Kidney (tissue), 14 donors: ENCODE measurements around the gene GRB7. TPM values are rescaled to one million over a fixed set of nuclear protein-coding genes. Genes with fewer than 3 reads are reported as not detected.
A peak's percentile ranks its signal among the peaks of the same experiment; 100 is the strongest.
"Not testable (repeated sequence)": the region's sequence is repeated elsewhere in the genome, so short reads cannot be mapped to it uniquely, and the experiment has no call there.

Experiments
- DNase-seq, 5 donors: peaks; one replicate each; pipeline ENCODE4 v3.0.0-alpha.2; 2013 to 2020
- FAIRE-seq: peaks from 2 replicates; lab custom pipeline; 2012; peaks lifted over from hg19 to GRCh38; lab: Jason Lieb, UNC
- H3K27ac ChIP-seq, 2 donors: one replicate each; pipeline ENCODE4 v1.7.0; 2013; ENCODE audit warnings: low read depth in 2 of 2, low read length in 2 of 2, inconsistent platforms in 1 of 2
- H3K27me3 ChIP-seq: one replicate; pipeline ENCODE4 v1.7.1; 2013; ENCODE audit warnings: low read length, inconsistent platforms; ENCODE audit not compliant: control insufficient read depth, insufficient read depth
- H3K36me3 ChIP-seq, 3 donors: one replicate each; pipeline versions ENCODE4 v1.7.0 to v1.7.1; 2013; ENCODE audit warnings: low read length in 3 of 3, control low read depth in 1 of 3, inconsistent platforms in 1 of 3; ENCODE audit not compliant: insufficient read depth in 3 of 3, control insufficient read depth in 2 of 3
- H3K4me1 ChIP-seq, 3 donors: one replicate each; pipeline versions ENCODE4 v1.7.0 to v1.7.1; 2013; ENCODE audit warnings: low read length in 3 of 3, inconsistent platforms in 1 of 3, low read depth in 1 of 3; ENCODE audit not compliant: control insufficient read depth in 2 of 3, insufficient read depth in 2 of 3
- H3K4me3 ChIP-seq, 3 donors: one replicate each; pipeline versions ENCODE4 v1.7.0 to v1.8.1; 2013; ENCODE audit warnings: low read length in 3 of 3, control low read depth in 1 of 3, inconsistent platforms in 1 of 3
- H3K9ac ChIP-seq, 3 donors: one replicate each; pipeline versions ENCODE4 v1.7.0 to v1.7.1; 2013; ENCODE audit warnings: low read length in 3 of 3, control low read depth in 1 of 3, inconsistent platforms in 1 of 3
- H3K9me3 ChIP-seq, 3 donors: one replicate each; pipeline versions ENCODE4 v1.7.0 to v1.7.1; 2013; ENCODE audit warnings: low read length in 3 of 3, control low read depth in 1 of 3, inconsistent platforms in 1 of 3; ENCODE audit not compliant: control insufficient read depth in 2 of 3, insufficient read depth in 1 of 3
- CTCF ChIP-seq: IDR thresholded peaks from 3 replicates; pipeline ENCODE4 v1.5.1; 2012; ENCODE audit warnings: mild to moderate bottlenecking, moderate library complexity, borderline replicate concordance; ENCODE audit not compliant: insufficient read depth; ENCODE audit errors: extremely low read depth
- intact Hi-C: fragments of 100-400 bp; cut with DNase I; formaldehyde crosslinking; loops from one replicate; pipeline ENCODE4 v1.11.1; 2022
- polyA plus RNA-seq: library from polyadenylated mRNA; stranded (reverse); fragments of 350-450 nt; fragmentation: Illumina TruSeq; extraction: RNeasy Lipid Tissue Mini Kit (QIAGEN cat#74804); gene quantifications from one replicate; pipeline ENCODE4 v1.2.3, GENCODE V29; 2014; ENCODE audit warnings: low read depth, low replicate concordance; ENCODE audit not compliant: insufficient read depth
- total RNA-seq: library from RNA; stranded (reverse); fragmentation: NEBNext Ultra II Directional; extraction: Animal tissue kit (Norgen Biotek cat#: 25700); gene quantifications from one replicate; pipeline ENCODE4 v1.2.1, GENCODE V29; 2021
- donor health status: control.
- donor health status: control.
- donor health status: control.
- donor health status: control.
- donor health status: control.
- donor health status: DM: yes; HTN: yes; CAD: no.
- donor health status: Normal renal cell carcinoma (clear cell type).

The GRB7 gene
- total and polyA plus RNA-seq, 2 donors from 2014 or later: 20.9 to 72.5 TPM

GRCh38 chr17:39745335-39746144 lies 7.8 kb downstream of the GRB7 start:
- H3K36me3 ChIP-seq: peaks cover 0 to 41% (median 11%) of the 10 kb centered on the region in 3 donors
- intact Hi-C loops: no loop called here
- H3K4me3 ChIP-seq: no peak overlapping the region
- H3K27me3 ChIP-seq: no peaks in the 10 kb centered on the region
- DNase-seq (peak in 2 of 5 donors; percentile 25 to 45), FAIRE-seq (no peak)
- no peak overlapping the region for H3K27ac ChIP-seq
- no peak overlapping the region for H3K9ac ChIP-seq
- peaks cover 0 to 15% (median 4%) of the 10 kb centered on the region in 3 donors for H3K4me1 ChIP-seq
- no peak for TF ChIP-seq CTCF
- no peaks in the 10 kb centered on the region for H3K9me3 ChIP-seq

- H3K4me3 ChIP-seq: no peak overlapping the region
- no peaks in the 10 kb centered on the region for H3K9me3 ChIP-seq
- no peaks in the 10 kb centered on the region for H3K27me3 ChIP-seq
- peaks cover 0 to 41% (median 11%) of the 10 kb centered on the region in 3 donors for H3K36me3 ChIP-seq
- H3K9ac ChIP-seq: no peak overlapping the region
- FAIRE-seq (no peak), DNase-seq (no peak)
- peaks cover 0 to 16% (median 10%) of the 10 kb centered on the region in 3 donors for H3K4me1 ChIP-seq
- no peak for TF ChIP-seq CTCF
- no peak overlapping the region for H3K27ac ChIP-seq
- intact Hi-C loops: no loop called here
Measured at GRCh38 chr17:39746145-39746461, 8.4 kb downstream of the GRB7 start.

- DNase-seq (no peak), FAIRE-seq (no peak)
- no peak for TF ChIP-seq CTCF
- Histone ChIP-seq H3K4me3 (no peak overlapping the region), H3K27me3 (no peaks in the 10 kb centered on the region), H3K9ac (no peak overlapping the region), H3K9me3 (no peaks in the 10 kb centered on the region), H3K4me1 (peaks cover 0 to 19% (median 18%) of the 10 kb centered on the region in 3 donors), H3K27ac (no peak overlapping the region), H3K36me3 (peaks cover 0 to 33% (median 11%) of the 10 kb centered on the region in 3 donors)
- intact Hi-C loops: no loop called here
Measured at GRCh38 chr17:39747745-39748144, 10.0 kb downstream of the GRB7 start.

- intact Hi-C loops, DNase-seq, FAIRE-seq: not testable (repeated sequence)
Measured at GRCh38 chr17:39748444-39749034, 10.8 kb downstream of the GRB7 start.

More at GRCh38 chr17:39748444-39749034, 10.8 kb downstream of the GRB7 start:
- peaks cover 0 to 24% (median 21%) of the 10 kb centered on the region in 3 donors for H3K4me1 ChIP-seq
- not testable (repeated sequence) for H3K4me3 ChIP-seq, H3K27me3 ChIP-seq, H3K9me3 ChIP-seq, H3K27ac ChIP-seq, H3K9ac ChIP-seq
- H3K36me3 ChIP-seq: peaks cover 0 to 26% (median 9%) of the 10 kb centered on the region in 3 donors
